22Rv1 (cell line): ENCODE data around the gene DAB1.

ENCODE experiments used
- H3K27ac ChIP-seq: fragments of 450-650 bp; 2 replicates; pipeline ENCODE4 v1.5.1; 2017
- CTCF ChIP-seq: fragments of 450-650 bp; IDR thresholded peaks from 2 replicates; pipeline ENCODE4 v1.5.1; 2017; ENCODE audit warnings: mild to moderate bottlenecking
- ZFX ChIP-seq: fragments of 450-650 bp; IDR thresholded peaks from 2 replicates; pipeline ENCODE4 v1.6.1; 2017; ENCODE audit warnings: antibody characterized with exemption, borderline replicate concordance

Gene DAB1

GRCh38 chr1:57401671-57402070 is 22.2 kb downstream of the DAB1 start:
- no peak for TF ChIP-seq CTCF
- H3K27ac ChIP-seq = no peak overlapping the region

- TF ChIP-seq CTCF (no peak), ZFX (no peak)
- no peak overlapping the region for H3K27ac ChIP-seq
These were observed 23.8 kb downstream of the DAB1 start for GRCh38 chr1:57400048-57400447.

GRCh38 chr1:57393058-57393584 is 30.7 kb downstream of the DAB1 start:
- no peak overlapping the region for H3K27ac ChIP-seq
- no peak for TF ChIP-seq ZFX
- no peak for TF ChIP-seq CTCF

GRCh38 chr1:57385336-57385735 is 38.5 kb downstream of the DAB1 start:
- H3K27ac ChIP-seq = no peak overlapping the region
- TF ChIP-seq ZFX = no peak
- TF ChIP-seq CTCF = no peak

- no peak for TF ChIP-seq ZFX
- TF ChIP-seq CTCF = no peak
- no peak overlapping the region for H3K27ac ChIP-seq
These were observed 39.0 kb downstream of the DAB1 start for GRCh38 chr1:57384901-57385300.

- H3K27ac ChIP-seq = no peak overlapping the region
- no peak for TF ChIP-seq ZFX
- TF ChIP-seq CTCF = no peak
These were observed 39.6 kb downstream of the DAB1 start for GRCh38 chr1:57384284-57384683.

- no peak for TF ChIP-seq ZFX
- no peak for TF ChIP-seq CTCF
- no peak overlapping the region for H3K27ac ChIP-seq
These were observed 42.0 kb downstream of the DAB1 start for GRCh38 chr1:57381871-57382270.
